ACC112 (cell line): Measurements from ENCODE around the gene UBAC1.

Source experiments
- H2AFZ ChIP-seq: fragments of 200-600 bp; sonication (generic); one replicate; pipeline ENCODE4 v1.6.0; 2017; ENCODE audit warnings: antibody characterized with exemption, low read length; ENCODE audit not compliant: unreplicated experiment
- H3K27ac ChIP-seq: fragments of 200-600 bp; sonication (generic); 2 replicates; pipeline ENCODE4 v1.5.1; 2014; ENCODE audit warnings: low read depth, mild to moderate bottlenecking, antibody characterized with exemption, low read length, moderate library complexity
- H3K27me3 ChIP-seq: fragments of 200-600 bp; sonication (generic); 2 replicates; pipeline ENCODE4 v1.6.1; 2014; ENCODE audit warnings: mild to moderate bottlenecking, antibody characterized with exemption, low read length, moderate library complexity, mixed read lengths; ENCODE audit not compliant: insufficient read depth
- H3K36me3 ChIP-seq: fragments of 200-600 bp; sonication (generic); 2 replicates; pipeline ENCODE4 v1.6.1; 2016; ENCODE audit warnings: mild to moderate bottlenecking, antibody characterized with exemption, low read length, moderate library complexity, mixed read lengths; ENCODE audit not compliant: insufficient read depth
- H3K4me1 ChIP-seq: fragments of 200-600 bp; sonication (generic); one replicate; pipeline ENCODE4 v1.6.1; 2016; ENCODE audit warnings: low read length, mixed read lengths; ENCODE audit not compliant: insufficient read depth, unreplicated experiment, control insufficient read depth
- H3K4me3 ChIP-seq: fragments of 200-600 bp; sonication (generic); 2 replicates; pipeline ENCODE4 v1.5.1; 2014; ENCODE audit warnings: mild to moderate bottlenecking, low read depth, low read length
- H3K79me2 ChIP-seq: fragments of 200-600 bp; sonication (generic); one replicate; pipeline ENCODE4 v1.6.0; 2016; ENCODE audit warnings: low read length; ENCODE audit not compliant: control insufficient read depth, unreplicated experiment, insufficient read depth

The UBAC1 gene

GRCh38 chr9:135932656-135933055 is 28.5 kb downstream of the UBAC1 start:
- Histone ChIP-seq H3K4me1 (no peaks in the 10 kb centered on the region), H2AFZ (no peak overlapping the region), H3K79me2 (no peaks in the 10 kb centered on the region), H3K36me3 (peaks cover 19% of the 10 kb centered on the region), H3K4me3 (no peak overlapping the region), H3K27me3 (no peaks in the 10 kb centered on the region), H3K27ac (no peak overlapping the region)

GRCh38 chr9:135931349-135931820 is 29.8 kb downstream of the UBAC1 start:
- H3K79me2 ChIP-seq = no peaks in the 10 kb centered on the region
- H3K4me1 ChIP-seq = peaks cover 11% of the 10 kb centered on the region
- peaks cover 9% of the 10 kb centered on the region for H3K36me3 ChIP-seq
- no peak overlapping the region for H3K27ac ChIP-seq
- no peak overlapping the region for H3K4me3 ChIP-seq
- H2AFZ ChIP-seq = no peak overlapping the region
- no peaks in the 10 kb centered on the region for H3K27me3 ChIP-seq

GRCh38 chr9:135930446-135931345 is 30.5 kb downstream of the UBAC1 start:
- no peak overlapping the region for H3K27ac ChIP-seq
- peaks cover 17% of the 10 kb centered on the region for H3K4me1 ChIP-seq

GRCh38 chr9:135929656-135930445 is 31.3 kb downstream of the UBAC1 start:
- Histone ChIP-seq H3K36me3 (peaks cover 3% of the 10 kb centered on the region; the same call in 1 of the 2 replicates), H3K4me3 (no peak overlapping the region), H3K27ac (no peak overlapping the region), H3K4me1 (peaks cover 17% of the 10 kb centered on the region), H2AFZ (no peak overlapping the region), H3K27me3 (no peaks in the 10 kb centered on the region), H3K79me2 (no peaks in the 10 kb centered on the region)

More at GRCh38 chr9:135930446-135931345, 30.5 kb downstream of the UBAC1 start:
- no peak overlapping the region for H3K4me3 ChIP-seq
- peaks cover 3% of the 10 kb centered on the region; the same call in 1 of the 2 replicates for H3K36me3 ChIP-seq
- no peaks in the 10 kb centered on the region for H3K79me2 ChIP-seq
- no peak overlapping the region for H2AFZ ChIP-seq
- H3K27me3 ChIP-seq = no peaks in the 10 kb centered on the region

- Histone ChIP-seq H3K36me3 (peaks cover 3% of the 10 kb centered on the region; the same call in 1 of the 2 replicates), H3K27me3 (no peaks in the 10 kb centered on the region), H3K4me3 (no peak overlapping the region), H3K79me2 (no peaks in the 10 kb centered on the region), H3K4me1 (peaks cover 17% of the 10 kb centered on the region), H2AFZ (no peak overlapping the region), H3K27ac (no peak overlapping the region)
Observed at GRCh38 chr9:135928731-135929655, 32.2 kb downstream of the UBAC1 start.

- H3K36me3 ChIP-seq = peaks cover 3% of the 10 kb centered on the region; the same call in 1 of the 2 replicates
- H3K27ac ChIP-seq = no peak overlapping the region
- peaks cover 17% of the 10 kb centered on the region for H3K4me1 ChIP-seq
- H3K79me2 ChIP-seq = no peaks in the 10 kb centered on the region
- H3K27me3 ChIP-seq = no peaks in the 10 kb centered on the region
- H2AFZ ChIP-seq = no peak overlapping the region
- H3K4me3 ChIP-seq = no peak overlapping the region
Observed at GRCh38 chr9:135928074-135928730, 33.0 kb downstream of the UBAC1 start.

GRCh38 chr9:135927195-135928013 is 33.8 kb downstream of the UBAC1 start:
- Histone ChIP-seq H3K4me1 (peaks cover 17% of the 10 kb centered on the region), H3K27ac (no peak overlapping the region), H2AFZ (no peak overlapping the region), H3K27me3 (no peaks in the 10 kb centered on the region), H3K79me2 (no peaks in the 10 kb centered on the region), H3K4me3 (no peak overlapping the region), H3K36me3 (no peaks in the 10 kb centered on the region)

- Histone ChIP-seq H3K4me1 (peaks cover 17% of the 10 kb centered on the region), H3K36me3 (no peaks in the 10 kb centered on the region), H3K4me3 (no peak overlapping the region), H3K27me3 (no peaks in the 10 kb centered on the region), H2AFZ (no peak overlapping the region), H3K79me2 (no peaks in the 10 kb centered on the region), H3K27ac (peak overlapping the region; percentile 65)
Observed at GRCh38 chr9:135926402-135927194, 34.6 kb downstream of the UBAC1 start.
